D341Med (cell line): ENCODE data around the gene SUSD3.

Source experiments
- DNase-seq: peaks from one replicate; pipeline ENCODE4 v3.0.0; 2012; ENCODE audit warnings: low spot score

The SUSD3 gene

DNA sequence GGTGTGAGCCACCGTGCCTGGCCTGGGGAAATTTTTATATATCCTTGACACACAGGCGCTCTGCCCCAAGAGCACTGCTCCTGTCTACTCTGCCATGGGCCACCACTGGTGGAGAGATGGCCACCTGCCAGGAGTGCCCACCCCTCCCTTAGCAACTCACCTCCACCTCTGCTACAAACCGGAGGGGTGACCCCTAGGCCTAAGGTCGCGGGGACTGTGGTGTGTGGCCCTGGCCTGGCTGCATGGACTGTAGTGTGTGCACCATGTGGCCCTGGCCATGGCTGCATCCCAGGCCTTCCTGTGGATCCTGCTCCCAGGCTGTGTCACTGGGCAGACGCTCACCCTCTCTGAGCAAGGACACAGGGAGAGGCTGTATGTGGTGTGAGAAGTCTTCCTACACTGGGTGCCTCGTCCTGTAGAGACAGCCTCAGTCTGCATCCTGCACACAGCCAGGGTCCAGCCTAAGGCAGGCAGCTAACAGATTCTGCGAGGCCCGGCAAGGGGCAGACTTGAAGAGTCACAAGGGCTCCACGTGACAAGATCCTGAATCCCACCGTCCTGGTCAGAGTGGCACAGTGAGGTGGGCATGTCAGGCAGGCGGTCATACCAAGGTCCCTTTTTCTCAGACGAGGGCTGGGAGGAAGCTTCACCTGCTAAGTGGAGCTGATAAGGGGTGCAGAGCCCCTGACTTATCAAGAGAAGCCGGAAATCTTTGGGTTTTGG lies 65.2 kb downstream of the SUSD3 start:
- no peak for DNase-seq

DNA sequence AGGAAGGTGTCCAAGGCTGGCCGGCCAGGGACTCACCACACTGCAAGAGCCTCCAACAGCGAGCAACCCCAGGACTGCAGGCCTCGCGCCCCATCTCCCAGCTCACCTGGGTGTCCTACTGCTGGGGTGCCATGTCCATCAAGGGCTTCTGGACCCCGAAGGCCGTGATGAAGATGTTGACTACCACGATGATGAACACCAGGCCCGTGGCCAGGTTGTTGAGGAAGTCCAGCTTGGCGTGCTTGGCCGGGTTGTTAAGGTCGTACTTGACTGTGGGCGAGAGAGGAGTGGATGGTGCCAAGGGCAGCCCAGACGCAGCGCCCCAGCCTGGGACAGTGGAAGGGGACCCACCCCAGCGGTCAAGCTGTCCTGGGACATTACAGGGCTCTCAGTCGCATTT lies 66.3 kb downstream of the SUSD3 start:
- no peak for DNase-seq

DNA sequence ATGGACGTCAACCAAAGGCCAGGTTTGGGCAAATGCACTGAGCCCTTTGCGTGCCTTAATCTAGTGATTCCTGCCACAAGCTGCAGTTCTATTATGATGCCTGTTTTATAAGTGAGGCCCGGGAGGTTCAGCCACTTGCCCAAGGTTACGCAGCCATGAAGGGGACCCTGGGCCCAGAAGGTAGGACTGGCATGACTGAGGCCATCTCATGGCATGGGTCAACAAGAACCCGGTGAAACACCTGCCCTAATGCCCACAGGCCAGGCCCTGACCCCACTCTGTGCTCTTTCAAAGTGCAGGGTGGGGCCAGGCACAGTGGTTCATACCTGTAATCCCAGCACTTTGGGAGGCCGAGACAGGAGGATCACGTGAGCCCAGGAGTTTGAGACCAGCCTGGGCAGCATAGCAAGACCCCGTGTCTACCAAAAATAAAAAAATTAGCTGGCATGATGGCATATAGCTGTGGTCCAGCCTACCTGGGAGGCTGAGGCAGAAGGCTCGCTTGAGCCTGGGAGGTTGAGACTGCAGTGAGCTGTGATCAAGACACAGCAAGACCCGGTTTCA lies 66.9 kb downstream of the SUSD3 start:
- no peak for DNase-seq

GRCh38 chr9:93126151-93126781 lies 67.8 kb downstream of the SUSD3 start:
- DNase-seq = no peak

DNA sequence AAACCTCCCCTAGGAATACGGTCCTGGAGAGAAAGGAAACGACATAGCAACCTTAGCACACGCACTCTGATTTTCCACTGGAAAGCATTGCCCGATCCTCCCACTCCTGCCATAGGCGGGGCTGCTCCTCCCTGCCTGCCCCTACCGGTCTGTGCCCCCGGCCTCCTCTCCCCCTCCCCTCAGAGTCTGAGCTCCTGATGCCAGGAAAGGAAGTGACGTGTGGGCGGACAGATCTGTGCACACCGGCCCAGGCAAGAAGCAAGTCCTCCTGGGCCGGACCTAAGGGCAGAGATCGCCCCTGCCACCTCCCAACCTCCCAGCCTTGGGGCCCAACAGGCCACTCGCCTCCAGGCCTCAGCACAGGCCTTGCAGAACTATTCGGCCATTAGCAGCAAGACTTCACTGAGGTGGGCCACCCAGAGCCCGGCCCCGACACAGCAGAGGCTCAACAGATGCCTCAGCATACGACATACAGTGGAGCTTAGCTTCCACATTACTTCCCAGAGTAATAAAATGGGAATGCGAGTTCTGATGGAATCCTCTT lies 68.4 kb downstream of the SUSD3 start:
- no peak for DNase-seq

DNA sequence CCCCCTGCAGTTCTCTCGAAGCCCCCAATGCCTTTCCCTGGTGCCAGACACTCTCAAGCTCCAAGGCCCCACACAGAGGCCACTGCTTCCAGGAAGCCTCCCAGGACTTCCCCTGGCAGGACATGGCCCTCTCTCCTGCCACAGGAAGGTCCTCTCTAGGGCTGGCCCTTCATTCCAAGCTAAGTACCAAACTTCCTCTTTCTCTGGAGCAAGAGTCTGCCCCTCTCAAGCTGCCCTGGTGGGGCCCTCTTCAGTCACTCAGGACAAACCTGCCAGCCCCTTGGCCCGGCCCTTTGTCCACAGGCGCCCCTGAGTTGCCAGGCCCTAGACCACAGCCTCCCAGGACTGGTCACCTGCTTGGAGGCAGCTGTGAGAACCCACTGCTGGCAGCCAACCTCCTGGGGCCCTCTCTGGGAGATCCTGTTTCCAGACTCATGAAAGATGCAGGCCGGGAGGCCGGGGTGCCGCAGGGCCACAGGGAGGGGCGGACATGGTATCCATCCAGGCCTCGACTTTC lies 69.0 kb downstream of the SUSD3 start:
- DNase-seq = no peak

GRCh38 chr9:93128011-93128714 lies 69.7 kb downstream of the SUSD3 start:
- no peak for DNase-seq

- DNase-seq = no peak
Observed at GRCh38 chr9:93128715-93129224, 70.3 kb downstream of the SUSD3 start.

DNA sequence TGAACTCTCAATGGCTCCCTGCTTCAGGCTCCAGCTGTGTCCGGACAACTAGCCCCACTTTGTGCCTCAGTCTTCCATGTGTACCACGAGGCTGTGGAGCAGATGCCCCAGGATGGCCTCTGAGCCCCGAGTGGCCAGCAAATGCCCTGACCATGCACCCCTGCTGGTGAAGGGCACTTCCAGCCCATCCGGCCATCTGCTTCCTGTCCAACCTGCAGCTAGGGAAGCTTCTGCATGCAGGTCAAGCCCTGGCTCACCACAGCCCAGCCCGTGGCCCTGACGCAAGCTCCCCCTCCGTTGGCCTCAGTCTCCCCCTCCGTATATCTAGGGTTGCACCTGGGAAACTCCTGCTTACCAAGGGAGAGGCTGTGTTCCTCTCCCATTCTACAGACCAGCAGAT lies 70.8 kb downstream of the SUSD3 start:
- DNase-seq = no peak

GRCh38 chr9:93129691-93130500 lies 71.4 kb downstream of the SUSD3 start:
- DNase-seq = no peak

DNA sequence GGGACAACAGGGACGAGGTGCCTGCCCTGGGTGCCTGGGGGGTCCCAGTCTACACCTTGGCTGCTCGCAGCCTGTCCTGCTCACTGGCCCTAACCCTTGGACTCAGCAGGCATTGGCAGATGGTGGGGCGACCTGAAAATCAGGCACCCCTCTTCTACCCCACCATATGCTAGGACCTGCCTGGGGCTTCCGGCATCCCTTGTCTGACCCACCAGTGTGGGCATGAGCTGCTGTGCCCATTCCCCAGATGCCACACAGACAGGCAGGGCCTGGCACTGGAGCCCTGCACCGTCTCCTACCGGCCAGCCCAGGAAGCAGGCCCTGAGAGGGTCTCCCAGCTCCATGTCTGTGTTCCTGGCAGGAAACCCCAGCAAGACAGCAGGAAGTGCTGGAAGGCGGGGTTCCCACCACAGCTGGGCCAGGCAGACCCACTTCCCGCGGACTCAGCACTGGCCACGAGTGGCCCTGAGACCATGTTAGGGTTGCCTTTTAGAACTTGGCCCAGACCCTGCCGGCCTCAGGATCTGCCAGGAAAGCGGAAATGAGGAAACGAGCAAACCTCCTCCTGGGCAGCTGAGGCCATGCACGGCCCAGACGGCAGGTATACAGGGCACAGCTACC lies 72.5 kb downstream of the SUSD3 start:
- DNase-seq = no peak

DNA sequence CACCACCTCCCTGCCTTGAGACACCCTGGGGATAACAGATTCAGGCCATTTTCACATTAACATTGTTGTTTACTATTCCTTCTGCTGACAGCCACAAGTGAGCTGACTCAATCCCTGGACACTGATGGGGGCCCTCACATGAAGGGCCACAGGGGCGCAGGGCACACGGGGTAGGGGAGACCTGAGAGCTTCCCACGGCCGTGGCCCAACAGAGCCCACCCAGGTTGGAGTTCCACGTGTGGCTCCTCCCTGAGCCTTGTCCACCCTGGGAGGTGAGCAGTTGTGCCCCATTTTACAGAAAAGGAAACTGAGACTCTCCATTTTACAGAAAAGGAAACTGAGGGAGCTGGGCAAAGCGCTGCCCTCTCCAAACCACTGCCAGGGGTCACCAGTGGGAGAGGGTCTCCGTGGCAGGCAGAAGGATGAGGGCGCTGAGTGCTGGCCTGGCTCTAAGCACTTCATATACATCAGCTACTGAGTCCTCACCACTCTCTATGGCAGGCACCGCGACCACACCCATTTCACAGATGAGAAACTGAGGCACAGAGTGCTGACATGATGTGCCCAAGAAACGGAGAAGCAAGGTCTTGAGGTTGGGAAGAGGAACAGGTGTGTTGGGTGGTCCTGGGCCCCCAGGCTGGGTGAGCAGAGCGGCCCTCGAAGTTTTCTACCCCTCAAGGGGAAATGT lies 73.2 kb downstream of the SUSD3 start:
- no peak for DNase-seq

DNA sequence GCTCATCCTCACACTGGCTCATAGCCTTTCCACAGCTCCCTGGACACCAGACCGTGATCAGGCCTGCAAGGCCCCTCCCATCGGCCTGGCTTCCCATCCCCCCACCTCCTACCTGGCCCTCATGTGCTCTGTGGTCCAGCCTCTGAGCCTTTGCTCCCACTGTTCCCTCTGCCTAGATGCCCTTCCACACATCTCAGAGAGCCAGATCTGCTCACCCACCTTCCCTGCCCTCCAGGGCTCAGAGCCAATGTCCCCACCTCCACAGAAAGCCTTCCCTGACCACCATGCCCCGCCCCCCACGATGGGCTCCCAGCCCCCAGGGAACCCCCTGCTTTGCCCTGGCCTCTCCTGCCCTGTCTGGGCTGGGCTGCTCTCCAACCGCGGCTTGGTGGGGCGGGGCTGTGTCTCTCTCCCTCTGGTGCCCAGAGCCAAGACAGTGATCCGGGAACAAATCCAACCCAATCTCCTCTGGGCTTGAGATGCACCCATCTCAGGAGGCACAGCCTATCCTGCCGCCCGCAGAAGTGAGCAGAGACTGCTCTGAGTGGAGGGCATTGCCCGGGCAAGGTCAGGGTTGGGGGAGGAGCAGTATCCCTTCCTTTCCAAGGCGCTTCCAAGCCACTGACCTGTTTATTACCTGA lies 73.9 kb downstream of the SUSD3 start:
- no peak for DNase-seq

DNA sequence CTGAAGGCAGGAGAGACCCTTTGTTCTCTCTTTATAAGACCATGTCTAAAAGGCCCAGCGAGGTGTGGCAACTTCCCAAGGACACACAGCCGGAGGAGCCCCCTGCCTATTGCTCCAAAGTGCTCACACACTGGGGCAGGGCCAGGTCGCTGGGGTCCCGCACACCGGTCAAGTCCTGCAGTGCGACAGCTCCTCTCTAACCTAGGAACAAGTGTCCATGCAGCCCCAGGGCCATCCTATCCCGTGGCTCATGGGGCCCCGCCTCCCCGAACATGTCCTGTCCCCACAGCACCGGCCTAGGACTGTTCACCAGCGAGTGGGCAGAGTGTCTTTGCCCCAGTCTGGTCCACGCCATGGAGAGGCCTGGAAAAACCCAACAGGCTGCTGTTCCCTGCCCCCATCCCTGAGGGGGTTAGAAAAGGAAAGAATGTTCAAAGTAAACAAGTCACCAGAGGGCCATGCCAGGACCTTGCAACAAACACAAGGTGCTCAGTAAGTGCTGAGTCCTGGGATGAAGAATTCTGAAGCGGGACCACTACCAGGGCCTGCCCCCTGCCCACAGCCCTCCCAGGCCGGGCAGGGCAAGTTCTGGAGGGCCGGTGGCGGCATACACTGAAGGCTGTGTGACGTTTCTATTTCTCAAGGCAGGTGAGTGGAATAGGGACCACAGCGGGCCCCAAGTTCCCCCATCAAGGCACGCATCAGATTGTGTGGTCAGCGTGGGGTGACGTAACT lies 74.6 kb downstream of the SUSD3 start:
- DNase-seq = no peak

- DNase-seq = peak; percentile 76
Observed at GRCh38 chr9:93133681-93134014, 75.1 kb downstream of the SUSD3 start.

DNA sequence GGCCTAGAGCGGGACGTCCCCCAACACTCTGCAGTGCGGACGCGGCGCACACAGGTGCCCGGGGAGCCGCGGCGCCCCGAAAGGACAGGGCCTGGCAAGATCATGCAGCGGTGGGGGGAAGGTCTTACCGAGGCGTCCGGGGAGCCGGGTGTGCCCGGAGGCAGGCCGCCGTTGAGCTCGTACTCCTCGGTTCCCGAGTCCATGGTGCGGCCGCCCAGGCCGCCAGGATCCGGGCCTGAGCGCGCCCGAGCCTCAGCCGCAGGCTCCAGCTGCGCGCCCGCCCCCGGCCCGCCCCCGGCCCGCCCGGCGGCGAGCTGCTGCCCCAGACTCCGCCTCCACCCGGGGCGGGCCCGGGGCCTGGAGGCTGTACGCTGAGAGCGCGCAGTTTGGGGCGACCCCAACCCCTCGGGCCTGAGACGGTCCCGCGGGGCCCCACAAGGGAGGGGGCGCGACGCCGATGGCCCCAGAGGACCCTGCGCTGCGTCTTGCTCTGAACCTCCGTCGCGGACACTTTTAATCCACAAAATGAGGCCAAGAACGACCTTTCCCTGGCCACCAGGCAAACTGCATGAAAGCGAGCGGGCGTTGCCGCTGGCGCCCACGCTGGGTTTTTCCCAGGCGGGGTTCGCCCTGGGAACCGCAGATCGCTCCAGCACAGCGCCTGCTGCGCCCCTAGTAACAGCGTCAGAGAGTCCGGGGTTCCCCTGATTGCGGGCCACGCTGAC lies 75.7 kb downstream of the SUSD3 start, which contains the start of gene NINJ1:
Gene NINJ1, minus strand, starts transcription at position 237 of the 725 bp plus-strand sequence. Its CDS starts 34 bp downstream, at position 203.
- DNase-seq = peak; percentile 90
